ENCODE data around the gene EMP1.

Gene EMP1

GRCh38 chr12:13197526-13198143 is 1.1 kb downstream of the EMP1 start:
- DNase-seq (ENCODE audit: low spot score), result no peak

- no peak for DNase-seq (ENCODE audit: low spot score)
Observed at GRCh38 chr12:13198241-13198640, 1.7 kb downstream of the EMP1 start.

GRCh38 chr12:13198876-13199275 is 2.4 kb downstream of the EMP1 start:
- no peak for DNase-seq (ENCODE audit: low spot score)

- DNase-seq (ENCODE audit: low spot score), result no peak
Observed at GRCh38 chr12:13199592-13199991, 3.1 kb downstream of the EMP1 start.

GRCh38 chr12:13200841-13201240 is 4.3 kb downstream of the EMP1 start:
- no peak for DNase-seq (ENCODE audit: low spot score)

GRCh38 chr12:13203034-13203922 is 6.8 kb downstream of the EMP1 start:
- DNase-seq (ENCODE audit: low spot score), result no peak

- no peak for DNase-seq (ENCODE audit: low spot score)
Observed at GRCh38 chr12:13204428-13204827, 7.9 kb downstream of the EMP1 start.

- DNase-seq (ENCODE audit: low spot score), result no peak
Observed at GRCh38 chr12:13205809-13206559, 9.5 kb downstream of the EMP1 start.

GRCh38 chr12:13206560-13206897 is 10.0 kb downstream of the EMP1 start:
- DNase-seq (ENCODE audit: low spot score), result no peak

- peak; percentile 12 for DNase-seq (ENCODE audit: low spot score)
Observed at GRCh38 chr12:13208533-13209435, 12.3 kb downstream of the EMP1 start.

- DNase-seq (ENCODE audit: low spot score), result no peak
Observed at GRCh38 chr12:13209436-13210235, 13.1 kb downstream of the EMP1 start.

GRCh38 chr12:13210236-13211190 is 14.0 kb downstream of the EMP1 start:
- no peak for DNase-seq (ENCODE audit: low spot score)

- DNase-seq (ENCODE audit: low spot score), result no peak
Observed at GRCh38 chr12:13211191-13211858, 14.8 kb downstream of the EMP1 start.

GRCh38 chr12:13211859-13212664 is 15.5 kb downstream of the EMP1 start:
- peak; percentile 77 for DNase-seq (ENCODE audit: low spot score)

GRCh38 chr12:13215056-13215455 is 18.5 kb downstream of the EMP1 start:
- no peak for DNase-seq (ENCODE audit: low spot score)

GRCh38 chr12:13218641-13219040 is 22.1 kb downstream of the EMP1 start:
- DNase-seq (ENCODE audit: low spot score), result no peak

- DNase-seq (ENCODE audit: low spot score), result no peak
Observed at GRCh38 chr12:13219320-13219719, 22.8 kb downstream of the EMP1 start.

- no peak for DNase-seq (ENCODE audit: low spot score)
Observed at GRCh38 chr12:13220838-13221237, 24.3 kb downstream of the EMP1 start.
